AG09319 (cell line): ENCODE data around the gene JPT2.

Experiments used
- DNase-seq: peaks from one replicate; pipeline ENCODE4 v3.0.0-alpha.2; 2010; ENCODE audit warnings: low read depth; ENCODE audit errors: extremely low read depth
- TF ChIP-seq, protein P1 (sequence below): IDR thresholded peaks from 2 replicates; pipeline ENCODE4 v1.5.1; 2011; ENCODE audit warnings: low read depth, mild to moderate bottlenecking, inconsistent platforms, low read length, moderate library complexity

Gene JPT2

DNA sequence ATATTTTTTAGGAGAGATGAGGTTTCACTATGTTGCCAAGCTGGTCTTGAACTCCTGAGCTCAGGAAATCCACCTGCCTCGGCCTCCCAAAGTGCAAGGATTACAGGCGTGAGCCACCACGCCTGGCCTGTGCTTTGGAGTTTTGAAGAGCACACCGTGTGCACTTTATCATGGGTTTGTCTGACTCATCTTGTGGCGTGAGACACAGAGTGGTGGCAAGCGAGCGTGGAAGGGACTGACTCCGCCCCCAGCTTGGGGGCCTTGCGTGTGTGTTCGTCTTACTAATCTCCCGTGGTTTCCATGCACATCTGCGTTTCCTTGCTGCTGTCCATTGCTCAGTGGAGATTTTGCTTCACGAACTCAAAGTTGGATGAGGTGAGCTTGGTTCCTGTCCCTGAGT, 43.0 kb upstream of the JPT2 start:
- TF ChIP-seq, protein P1, sequence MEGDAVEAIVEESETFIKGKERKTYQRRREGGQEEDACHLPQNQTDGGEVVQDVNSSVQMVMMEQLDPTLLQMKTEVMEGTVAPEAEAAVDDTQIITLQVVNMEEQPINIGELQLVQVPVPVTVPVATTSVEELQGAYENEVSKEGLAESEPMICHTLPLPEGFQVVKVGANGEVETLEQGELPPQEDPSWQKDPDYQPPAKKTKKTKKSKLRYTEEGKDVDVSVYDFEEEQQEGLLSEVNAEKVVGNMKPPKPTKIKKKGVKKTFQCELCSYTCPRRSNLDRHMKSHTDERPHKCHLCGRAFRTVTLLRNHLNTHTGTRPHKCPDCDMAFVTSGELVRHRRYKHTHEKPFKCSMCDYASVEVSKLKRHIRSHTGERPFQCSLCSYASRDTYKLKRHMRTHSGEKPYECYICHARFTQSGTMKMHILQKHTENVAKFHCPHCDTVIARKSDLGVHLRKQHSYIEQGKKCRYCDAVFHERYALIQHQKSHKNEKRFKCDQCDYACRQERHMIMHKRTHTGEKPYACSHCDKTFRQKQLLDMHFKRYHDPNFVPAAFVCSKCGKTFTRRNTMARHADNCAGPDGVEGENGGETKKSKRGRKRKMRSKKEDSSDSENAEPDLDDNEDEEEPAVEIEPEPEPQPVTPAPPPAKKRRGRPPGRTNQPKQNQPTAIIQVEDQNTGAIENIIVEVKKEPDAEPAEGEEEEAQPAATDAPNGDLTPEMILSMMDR, result no peak
- no peak for DNase-seq

DNA sequence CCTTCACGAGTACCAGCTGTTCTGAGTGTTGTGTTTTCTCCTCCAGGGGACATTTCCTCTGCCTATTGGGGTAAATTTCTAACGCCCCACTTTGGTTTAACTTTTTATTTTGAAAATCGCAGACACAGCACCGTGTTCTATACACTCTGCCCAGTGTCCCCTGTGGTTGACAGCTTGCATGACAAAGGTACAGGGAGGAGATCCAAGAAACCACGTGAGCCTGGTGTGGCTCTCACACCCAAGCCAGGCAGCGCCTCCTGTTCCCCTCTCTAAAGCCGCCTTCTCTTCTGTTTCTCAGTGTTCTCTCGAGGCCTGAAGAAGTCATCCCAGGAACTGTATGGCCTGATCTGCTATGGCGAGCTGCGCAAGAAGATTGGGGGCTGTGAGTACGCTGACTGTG, 40.6 kb upstream of the JPT2 start:
- TF ChIP-seq, protein P1, result no peak
- no peak for DNase-seq

DNA sequence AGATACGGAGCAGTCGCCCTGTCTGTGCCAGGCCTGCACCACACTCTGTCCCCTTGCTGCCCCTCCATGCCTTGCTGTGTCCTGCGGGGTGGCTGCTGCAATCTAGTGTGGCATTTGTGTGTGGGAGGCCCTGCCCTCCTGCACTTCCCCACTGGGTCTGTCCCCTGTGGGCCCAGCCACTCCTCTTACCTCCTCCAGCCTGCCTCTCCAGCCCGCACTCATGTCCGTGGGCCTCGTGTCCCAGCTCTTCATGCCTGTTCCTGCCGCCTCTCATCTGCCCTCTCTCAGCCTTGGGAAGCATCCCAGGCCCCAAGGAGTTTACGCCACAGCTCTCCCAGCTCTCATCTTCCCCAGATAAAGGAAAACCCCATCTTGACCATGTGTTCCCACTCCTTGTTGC, 39.3 kb upstream of the JPT2 start:
- DNase-seq, result no peak
- TF ChIP-seq, protein P1, result no peak

DNA sequence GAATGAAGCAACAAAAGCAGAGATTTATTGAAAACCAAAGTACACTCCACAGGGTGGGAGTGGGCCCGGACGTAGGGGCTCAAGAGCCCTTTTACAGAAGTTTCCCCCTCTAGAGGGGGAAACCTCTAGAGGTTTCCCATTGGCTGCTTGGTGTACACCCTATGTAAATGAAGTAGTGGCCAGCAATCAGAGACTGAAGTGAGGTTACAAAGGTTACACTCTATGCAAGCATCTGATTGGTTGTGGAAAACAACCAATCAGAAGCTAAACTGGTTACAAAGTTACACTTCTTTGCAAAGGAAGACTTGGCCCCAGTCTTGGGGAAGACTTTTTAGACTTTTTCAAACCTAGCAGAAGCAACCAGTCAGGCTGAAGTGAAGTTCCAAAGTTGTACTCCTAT, 38.8 kb upstream of the JPT2 start:
- TF ChIP-seq, protein P1, result no peak
- no peak for DNase-seq

DNA sequence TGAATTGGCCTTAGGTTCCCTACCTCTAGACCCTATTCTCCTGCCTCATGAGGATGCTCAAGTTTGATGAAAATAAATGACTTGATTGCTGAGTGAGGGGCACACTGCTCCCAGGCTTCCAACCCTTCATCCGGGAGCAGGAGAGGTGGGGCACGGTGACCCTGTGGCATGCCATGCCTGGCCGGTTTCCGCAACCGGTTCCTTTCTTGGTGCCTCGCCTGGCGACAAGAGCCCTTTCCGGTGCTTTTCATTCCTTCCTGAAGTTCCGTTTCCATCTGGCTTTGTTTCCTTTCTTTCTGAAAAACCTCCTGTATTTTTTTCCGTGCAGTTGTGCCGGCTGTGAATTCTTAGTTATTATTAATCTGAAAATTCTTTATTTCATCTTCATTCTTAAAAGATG, 38.2 kb upstream of the JPT2 start:
- TF ChIP-seq, protein P1, result no peak
- DNase-seq, result no peak

DNA sequence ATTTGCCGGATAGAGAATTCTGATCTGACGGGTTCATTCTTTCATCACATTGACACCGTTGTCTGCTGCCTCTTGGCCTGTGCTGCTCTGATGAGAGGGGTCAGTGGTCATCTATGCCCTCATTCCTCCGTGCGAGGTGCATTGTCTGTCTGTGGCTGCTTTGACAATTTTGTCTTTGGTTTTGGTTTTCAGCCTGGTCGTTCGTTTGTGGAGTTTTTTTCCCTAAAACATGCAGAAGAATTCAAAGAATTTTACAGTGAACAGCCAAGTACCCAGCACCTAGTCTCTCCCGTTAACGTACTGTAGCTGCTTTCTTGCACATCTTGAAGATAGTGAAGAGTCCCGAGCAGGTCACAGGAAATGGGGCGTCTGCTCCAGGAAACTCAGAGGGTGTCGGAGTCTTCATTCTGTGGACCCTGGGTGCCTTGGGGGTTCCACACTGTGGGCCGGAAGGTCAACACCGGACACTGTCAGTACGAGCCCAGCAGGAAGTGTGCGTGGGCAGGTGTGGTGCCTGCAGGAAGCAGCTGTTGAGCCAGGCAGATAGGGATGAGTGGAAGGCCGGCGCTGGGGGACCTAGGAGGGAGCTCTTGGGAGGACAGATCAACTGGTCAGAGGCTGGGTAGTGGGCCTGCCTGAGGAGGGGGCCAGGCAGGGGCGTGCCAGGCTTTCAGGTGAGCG, 37.7 kb upstream of the JPT2 start:
- DNase-seq, result no peak
- TF ChIP-seq, protein P1, result no peak

DNA sequence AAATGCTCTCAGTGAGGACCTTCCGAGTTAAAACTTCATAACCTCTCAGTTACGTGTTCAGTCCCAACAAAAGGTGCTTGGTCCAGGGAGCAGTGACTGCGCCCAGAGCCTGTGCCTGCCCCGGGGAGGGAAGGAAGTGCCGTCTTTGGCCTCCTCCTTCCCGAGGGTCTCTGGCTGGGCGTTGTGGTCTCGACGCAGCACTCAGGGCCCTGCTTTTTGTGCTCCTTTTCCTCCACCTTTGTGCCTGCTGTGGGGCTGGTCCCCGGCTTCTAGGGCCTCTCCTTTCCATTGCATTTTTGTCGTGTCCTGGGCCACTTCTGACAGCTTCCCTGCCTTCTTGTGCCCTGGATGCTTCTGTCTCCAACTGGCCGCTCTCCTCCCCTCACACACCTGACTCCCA, 36.8 kb upstream of the JPT2 start:
- TF ChIP-seq, protein P1, result no peak
- no peak for DNase-seq
